ENCODE data around the gene FGF14.

Gene FGF14

GRCh38 chr13:101749584-101749983, 652.3 kb downstream of the FGF14 start:
- no peak for DNase-seq
- intact Hi-C loops (cut with DNase I) = no loop called here

DNA sequence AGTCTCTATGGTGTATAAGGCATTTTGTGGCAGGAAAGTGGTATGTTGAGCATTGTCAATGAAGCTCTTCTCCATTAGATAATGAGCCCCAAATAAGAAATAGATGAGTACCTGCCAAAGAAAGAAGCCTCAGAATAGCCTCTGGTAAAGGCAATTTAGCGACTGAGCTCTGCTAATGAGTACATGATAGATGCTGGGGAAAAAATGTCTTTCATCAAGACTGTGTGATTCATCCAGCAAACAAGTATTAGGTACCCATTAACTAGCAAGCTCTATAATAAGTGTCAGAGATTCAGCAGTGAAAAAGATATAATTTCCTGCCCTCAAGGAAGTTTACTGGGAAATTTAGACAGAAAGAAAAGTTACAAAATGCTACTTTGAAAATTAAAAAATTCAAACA, 654.8 kb downstream of the FGF14 start:
- DNase-seq = no peak
- intact Hi-C loops (cut with DNase I) = no loop called here

DNA sequence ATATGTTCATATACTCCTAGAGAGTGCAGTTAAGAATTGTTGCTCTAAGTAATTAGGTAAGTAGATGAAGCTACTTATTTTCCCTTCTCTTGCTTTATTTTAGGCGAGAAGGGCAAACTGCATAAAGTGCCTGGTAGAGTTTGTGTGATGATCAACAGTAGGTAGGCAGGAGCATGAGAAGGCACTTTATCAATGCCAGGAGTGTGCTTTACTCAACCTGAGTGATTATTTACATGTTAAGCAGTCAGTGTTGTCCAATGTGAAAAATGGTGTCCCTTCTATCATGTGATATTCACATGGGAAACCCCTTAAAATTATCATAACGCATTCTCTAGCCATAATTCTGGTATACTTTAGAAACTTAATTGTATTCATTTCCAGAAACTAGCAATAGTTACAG, 655.3 kb downstream of the FGF14 start:
- intact Hi-C loops (cut with DNase I) = no loop called here
- DNase-seq = no peak

- intact Hi-C loops (cut with DNase I) = no loop called here
- no peak for DNase-seq
These were observed 662.3 kb downstream of the FGF14 start for GRCh38 chr13:101739382-101740178.

- no peak for DNase-seq
- intact Hi-C loops (cut with DNase I) = no loop called here
These were observed 663.5 kb downstream of the FGF14 start for GRCh38 chr13:101738336-101738735.

GRCh38 chr13:101736566-101736965, 665.3 kb downstream of the FGF14 start:
- intact Hi-C loops (cut with DNase I) = no loop called here
- DNase-seq = no peak

DNA sequence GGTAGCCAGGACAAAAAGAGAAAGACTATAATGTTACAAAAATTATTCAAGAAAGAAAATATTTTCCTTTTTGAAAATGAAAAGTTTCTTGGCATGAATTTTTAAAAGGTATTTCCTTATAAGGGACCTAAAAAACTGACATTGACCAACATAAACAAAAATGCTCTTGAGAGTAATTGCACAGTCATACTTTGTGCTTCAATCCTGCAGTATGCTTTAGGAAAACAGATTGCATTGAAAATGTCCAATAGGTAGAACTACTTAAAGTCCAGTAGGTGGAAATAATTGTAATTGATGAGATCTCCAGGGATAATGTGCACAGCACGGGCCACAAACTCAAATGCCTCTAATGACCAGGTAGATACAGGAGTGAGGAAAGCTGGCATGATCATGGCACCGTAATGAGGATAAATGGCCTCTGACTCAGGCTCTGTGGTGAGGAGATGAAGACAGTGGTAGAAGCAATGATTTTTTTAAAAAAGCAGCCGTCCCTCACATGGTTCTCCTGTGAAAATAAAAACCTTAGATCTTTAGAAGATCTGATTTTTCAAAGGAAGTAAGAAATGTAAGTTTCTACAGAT, 671.3 kb downstream of the FGF14 start:
- intact Hi-C loops (cut with DNase I) = no loop called here
- DNase-seq = no peak

GRCh38 chr13:101728615-101729014, 673.2 kb downstream of the FGF14 start:
- DNase-seq = no peak
- intact Hi-C loops (cut with DNase I) = no loop called here

- no peak for DNase-seq
- intact Hi-C loops (cut with DNase I) = no loop called here
These were observed 673.8 kb downstream of the FGF14 start for GRCh38 chr13:101728021-101728420.

DNA sequence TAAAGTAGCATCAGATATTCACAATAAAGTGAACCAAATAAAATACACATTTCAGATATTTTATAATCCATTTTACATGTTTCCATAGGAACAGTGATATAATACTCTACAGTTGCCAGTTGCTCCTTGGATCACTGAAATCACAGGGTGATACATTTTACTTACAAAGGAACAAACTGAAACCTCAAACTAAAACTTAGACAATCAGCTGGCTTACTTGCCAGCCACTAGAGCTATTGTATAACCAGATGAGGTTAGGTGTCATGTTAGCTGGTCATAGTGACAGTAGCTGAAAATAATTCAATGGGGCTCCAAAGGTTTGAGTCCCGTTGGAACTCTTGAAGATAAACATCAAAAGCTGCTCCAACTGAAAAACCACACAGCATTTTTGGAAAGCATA, 674.7 kb downstream of the FGF14 start:
- intact Hi-C loops (cut with DNase I) = no loop called here
- DNase-seq = no peak

- no peak for DNase-seq
- intact Hi-C loops (cut with DNase I) = no loop called here
These were observed 675.2 kb downstream of the FGF14 start for GRCh38 chr13:101726681-101727080.

DNA sequence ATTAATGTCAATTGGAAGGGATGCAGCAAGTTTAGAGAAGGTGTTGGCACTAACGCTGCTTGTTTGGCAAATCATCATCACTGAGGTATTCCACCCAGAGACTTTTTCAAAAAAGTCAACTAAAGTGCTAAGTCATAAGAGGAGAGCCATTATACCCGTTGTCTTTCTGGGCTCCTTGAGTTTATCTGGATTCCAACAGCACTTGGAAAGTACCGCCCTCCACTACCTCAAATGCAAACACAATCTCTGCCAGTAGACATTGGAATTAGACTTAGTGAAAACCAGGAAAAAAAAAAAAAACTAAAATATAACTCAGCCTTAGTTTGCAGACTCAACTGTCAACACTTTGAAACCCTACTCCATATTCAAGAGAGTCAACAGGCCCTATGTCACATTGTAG, 683.4 kb downstream of the FGF14 start:
- intact Hi-C loops (cut with DNase I) = no loop called here
- DNase-seq = no peak

DNA sequence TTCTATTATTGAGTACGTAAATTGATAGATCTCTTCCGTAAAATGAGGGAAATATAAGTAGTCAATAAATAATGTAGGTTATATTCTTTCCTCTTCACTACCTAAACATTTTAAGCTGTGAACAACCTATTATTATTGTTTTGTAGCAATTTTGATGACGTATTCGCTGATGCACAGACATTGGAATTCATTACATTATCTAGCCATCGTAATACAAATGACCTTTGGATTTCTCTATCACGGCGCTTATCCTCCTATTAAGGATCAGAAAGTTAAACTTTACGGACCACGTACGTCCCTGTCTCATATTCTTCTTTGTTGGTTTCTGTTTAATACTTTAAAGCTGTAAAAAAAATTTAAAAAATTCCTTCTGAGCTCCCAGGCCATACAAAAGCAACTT, 684.5 kb downstream of the FGF14 start:
- DNase-seq = no peak
- intact Hi-C loops (cut with DNase I) = no loop called here

- no peak for DNase-seq
- intact Hi-C loops (cut with DNase I) = no loop called here
These were observed 687.7 kb downstream of the FGF14 start for GRCh38 chr13:101714195-101714594.

- intact Hi-C loops (cut with DNase I) = no loop called here
- no peak for DNase-seq
These were observed 689.9 kb downstream of the FGF14 start for GRCh38 chr13:101712026-101712348.

GRCh38 chr13:101711307-101712025, 690.4 kb downstream of the FGF14 start:
- intact Hi-C loops (cut with DNase I) = no loop called here
- no peak for DNase-seq

DNA sequence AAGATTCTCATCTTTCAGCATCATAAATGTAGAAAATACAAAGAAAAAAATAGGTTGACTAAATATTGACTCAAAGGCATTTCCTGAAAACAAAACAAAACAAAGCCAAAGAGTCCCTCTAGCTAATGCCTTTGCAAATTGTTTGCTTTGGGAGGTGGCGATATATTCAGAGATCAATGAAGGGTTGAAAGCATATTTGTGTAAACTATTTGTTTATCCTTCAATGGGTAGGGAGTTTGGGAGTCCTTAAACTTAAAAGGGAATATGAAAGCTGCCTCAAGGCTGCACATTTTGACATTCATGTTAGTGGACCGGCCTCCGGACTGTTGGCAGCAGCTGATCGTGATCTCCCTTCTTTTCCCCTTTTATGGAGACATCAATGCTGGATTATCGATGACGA, 691.9 kb downstream of the FGF14 start:
- intact Hi-C loops (cut with DNase I) = no loop called here

DNA sequence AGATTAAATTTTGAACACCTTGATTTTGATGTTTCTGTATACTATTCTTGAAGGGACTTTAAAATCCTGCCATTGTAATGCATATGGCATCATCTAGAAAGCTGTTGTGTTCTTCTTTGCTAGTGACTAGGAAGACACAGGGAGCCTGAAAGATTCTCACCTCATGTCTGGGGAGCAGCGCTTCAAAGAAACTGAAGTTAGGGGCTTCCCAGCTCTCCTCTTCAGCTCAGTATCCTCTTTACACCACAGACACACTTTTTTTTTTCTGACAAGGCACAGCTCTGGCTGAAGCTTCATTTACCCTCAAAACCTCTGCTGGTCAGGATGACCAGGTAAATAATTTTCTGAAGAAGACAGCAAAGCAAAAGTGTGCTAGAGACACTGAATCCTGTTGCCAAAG, 693.7 kb downstream of the FGF14 start:
- intact Hi-C loops (cut with DNase I) = no loop called here
- DNase-seq = no peak

More for the DNA sequence above, 691.9 kb downstream of the FGF14 start:
- DNase-seq = no peak

DNA sequence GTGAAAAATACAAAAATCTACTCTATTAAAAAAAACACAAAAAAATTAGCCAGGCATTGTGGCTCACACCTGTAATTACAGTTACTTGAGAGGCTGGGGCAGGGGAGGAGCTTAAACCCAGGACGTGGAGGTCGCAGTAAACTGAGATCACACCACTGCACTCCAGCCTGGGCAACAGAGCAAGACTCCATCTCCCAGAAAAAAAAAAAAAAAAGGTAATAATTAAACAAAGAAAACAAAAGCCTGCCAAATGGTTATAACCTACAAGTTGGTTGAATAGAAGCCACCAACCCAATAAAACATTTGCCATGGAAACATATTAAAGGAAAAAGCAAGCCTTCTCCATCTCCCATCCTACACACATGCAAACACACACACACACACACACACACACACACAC, 694.2 kb downstream of the FGF14 start:
- DNase-seq = no peak
- intact Hi-C loops (cut with DNase I) = no loop called here

GRCh38 chr13:101706651-101707050, 695.2 kb downstream of the FGF14 start:
- no peak for DNase-seq

GRCh38 chr13:101703838-101704237, 698.0 kb downstream of the FGF14 start:
- intact Hi-C loops (cut with DNase I) = no loop called here
- no peak for DNase-seq

More at GRCh38 chr13:101706651-101707050, 695.2 kb downstream of the FGF14 start:
- intact Hi-C loops (cut with DNase I) = no loop called here

Measured in head of caudate nucleus (tissue), 42 donors.